Esophagus muscularis mucosa (tissue), 3 donors: Measurements from ENCODE around the gene ITGB8.

Experiments used
- POLR2A ChIP-seq: fragments of 450-650 bp; IDR thresholded peaks from one replicate; pipeline ENCODE4 v1.6.1; 2017; ENCODE audit warnings: antibody characterized with exemption, moderate library complexity, mild to moderate bottlenecking, low read depth
- TF ChIP-seq, protein P1 (sequence below), 3 experiments: fragments of 200-600 bp in 2 of 3; fragments of 450-650 bp in 1 of 3; sonication (generic) in 2 of 3; IDR thresholded peaks; one replicate each; pipeline ENCODE4 v1.5.1; 2017 to 2019; ENCODE audit warnings: antibody characterized with exemption in 3 of 3, mild to moderate bottlenecking in 2 of 3, moderate library complexity in 1 of 3

DNA sequence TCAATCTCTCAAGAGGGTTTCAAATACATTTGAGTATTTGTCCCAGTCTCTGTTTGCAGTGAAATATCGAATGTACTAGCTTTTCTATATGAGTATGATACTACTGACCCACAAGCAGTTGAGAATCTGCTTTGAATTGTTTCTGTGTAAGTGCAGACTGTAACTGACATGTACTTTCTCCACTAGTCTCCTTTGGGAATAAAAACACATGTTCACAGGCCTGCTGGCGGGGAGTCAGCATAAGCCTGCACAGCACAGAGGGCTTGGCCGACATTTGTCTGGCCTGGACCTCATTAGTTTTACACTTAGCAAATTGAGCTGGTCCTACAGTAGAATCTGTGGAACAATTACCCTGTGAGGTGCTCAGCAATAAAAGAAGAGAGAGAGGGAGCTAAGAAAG is 72.6 kb downstream of the ITGB8 start:
- TF ChIP-seq, protein P1, sequence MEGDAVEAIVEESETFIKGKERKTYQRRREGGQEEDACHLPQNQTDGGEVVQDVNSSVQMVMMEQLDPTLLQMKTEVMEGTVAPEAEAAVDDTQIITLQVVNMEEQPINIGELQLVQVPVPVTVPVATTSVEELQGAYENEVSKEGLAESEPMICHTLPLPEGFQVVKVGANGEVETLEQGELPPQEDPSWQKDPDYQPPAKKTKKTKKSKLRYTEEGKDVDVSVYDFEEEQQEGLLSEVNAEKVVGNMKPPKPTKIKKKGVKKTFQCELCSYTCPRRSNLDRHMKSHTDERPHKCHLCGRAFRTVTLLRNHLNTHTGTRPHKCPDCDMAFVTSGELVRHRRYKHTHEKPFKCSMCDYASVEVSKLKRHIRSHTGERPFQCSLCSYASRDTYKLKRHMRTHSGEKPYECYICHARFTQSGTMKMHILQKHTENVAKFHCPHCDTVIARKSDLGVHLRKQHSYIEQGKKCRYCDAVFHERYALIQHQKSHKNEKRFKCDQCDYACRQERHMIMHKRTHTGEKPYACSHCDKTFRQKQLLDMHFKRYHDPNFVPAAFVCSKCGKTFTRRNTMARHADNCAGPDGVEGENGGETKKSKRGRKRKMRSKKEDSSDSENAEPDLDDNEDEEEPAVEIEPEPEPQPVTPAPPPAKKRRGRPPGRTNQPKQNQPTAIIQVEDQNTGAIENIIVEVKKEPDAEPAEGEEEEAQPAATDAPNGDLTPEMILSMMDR (IDR thresholded peaks at IDR 0.05) = no peak
- no peak for TF ChIP-seq POLR2A
